Neuronal stem cell (in vitro differentiated cells): ENCODE data around the gene CACNA1C.

ENCODE experiments used
- DNase-seq: peaks from one replicate; pipeline ENCODE4 v3.0.0-alpha.2; 2013; ENCODE audit warnings: low spot score
- H2AFZ ChIP-seq: one replicate; pipeline ENCODE4 v1.6.1; 2013; ENCODE audit warnings: mild to moderate bottlenecking, low read length, inconsistent platforms
- H2AK5ac ChIP-seq: 2 replicates; pipeline ENCODE4 v1.6.1; 2013; ENCODE audit warnings: low read depth, mild to moderate bottlenecking, inconsistent platforms, low read length, moderate library complexity, mixed read lengths
- H2BK120ac ChIP-seq: 2 replicates; pipeline ENCODE4 v1.6.1; 2013; ENCODE audit warnings: low read depth, mild to moderate bottlenecking, inconsistent platforms, low read length, moderate library complexity, mixed read lengths
- H2BK12ac ChIP-seq: one replicate; pipeline ENCODE4 v1.6.1; 2013; ENCODE audit warnings: low read length, inconsistent platforms
- H2BK15ac ChIP-seq: 2 replicates; pipeline ENCODE4 v1.6.1; 2013; ENCODE audit warnings: mild to moderate bottlenecking, low read length, inconsistent platforms, mixed read lengths
- H2BK5ac ChIP-seq: one replicate; pipeline ENCODE4 v1.6.1; 2013; ENCODE audit warnings: inconsistent platforms, mild to moderate bottlenecking, low read length, moderate library complexity
- H3K14ac ChIP-seq: one replicate; pipeline ENCODE4 v1.6.1; 2013; ENCODE audit warnings: low read length, inconsistent platforms
- H3K18ac ChIP-seq: 2 replicates; pipeline ENCODE4 v1.6.1; 2013; ENCODE audit warnings: low read length, inconsistent platforms
- H3K23ac ChIP-seq: 2 replicates; pipeline ENCODE4 v1.6.1; 2013; ENCODE audit warnings: low read depth, mild to moderate bottlenecking, mixed read lengths, low read length, inconsistent platforms; ENCODE audit not compliant: poor library complexity
- H3K27ac ChIP-seq: replicated peaks from 3 replicates; pipeline ENCODE4 v1.5.1; 2013; ENCODE audit warnings: low read length, inconsistent platforms
- H3K27me3 ChIP-seq, 3 experiments: 2 replicates each; pipeline ENCODE4 v1.6.1; 2013; ENCODE audit warnings: low read length in 3 of 3, mild to moderate bottlenecking in 2 of 3, inconsistent platforms in 1 of 3, low read depth in 1 of 3, mixed read lengths in 1 of 3, moderate library complexity in 1 of 3; ENCODE audit not compliant: control insufficient read depth in 3 of 3, insufficient read depth in 3 of 3
- H3K36me3 ChIP-seq, 2 donors: replicated peaks in 1 of 2; 2 replicates each; pipeline ENCODE4 v1.6.1; 2013; ENCODE audit warnings: low read length in 2 of 2; ENCODE audit not compliant: control insufficient read depth in 2 of 2, insufficient read depth in 2 of 2
- H3K4ac ChIP-seq: 2 replicates; pipeline ENCODE4 v1.6.1; 2013; ENCODE audit warnings: inconsistent platforms, mild to moderate bottlenecking, low read length, moderate library complexity
- H3K4me1 ChIP-seq, 2 donors: 1 replicate in 1 of 2; 2 replicates in 1 of 2; pipeline ENCODE4 v1.6.1; 2013; ENCODE audit warnings: low read length in 2 of 2, low read depth in 1 of 2; ENCODE audit not compliant: control insufficient read depth in 2 of 2, insufficient read depth in 1 of 2
- H3K4me2 ChIP-seq: one replicate; pipeline ENCODE4 v1.6.1; 2013; ENCODE audit warnings: mild to moderate bottlenecking, low read length, inconsistent platforms; ENCODE audit not compliant: insufficient read depth, poor library complexity, severe bottlenecking
- H3K4me3 ChIP-seq, 2 donors: 2 replicates each; pipeline ENCODE4 v1.5.1; 2013; ENCODE audit warnings: low read length in 2 of 2, mild to moderate bottlenecking in 2 of 2, inconsistent platforms in 1 of 2, moderate library complexity in 1 of 2
- H3K79me1 ChIP-seq: one replicate; pipeline ENCODE4 v1.6.1; 2013; ENCODE audit warnings: low read depth, mild to moderate bottlenecking, inconsistent platforms, low read length, moderate library complexity
- H3K9ac ChIP-seq: one replicate; pipeline ENCODE4 v1.6.1; 2013; ENCODE audit warnings: mild to moderate bottlenecking, low read depth, low read length, inconsistent platforms; ENCODE audit not compliant: poor library complexity
- H3K9me3 ChIP-seq, 2 donors: replicated peaks in 1 of 2; 2 replicates each; pipeline versions ENCODE3 to v1.6.1; 2013; ENCODE audit warnings: low read length in 2 of 2, mild to moderate bottlenecking in 2 of 2, inconsistent platforms in 1 of 2, low read depth in 1 of 2, mixed read lengths in 1 of 2, moderate library complexity in 1 of 2; ENCODE audit not compliant: control insufficient read depth in 2 of 2, insufficient read depth in 1 of 2
- H4K8ac ChIP-seq: one replicate; pipeline ENCODE4 v1.6.1; 2013; ENCODE audit warnings: low read depth, mild to moderate bottlenecking, inconsistent platforms, low read length, moderate library complexity
- H4K91ac ChIP-seq: one replicate; pipeline ENCODE4 v1.6.1; 2013; ENCODE audit warnings: low read length, low read depth, mild to moderate bottlenecking, inconsistent platforms; ENCODE audit not compliant: poor library complexity
- WGBS, 2 donors: extraction: QIAGEN DNeasy Blood & Tissue Kit; methylation state at CpG; one replicate each; pipeline ENCODE4 v1.1.7; 2013; ENCODE audit warnings: missing lambda C conversion rate in 2 of 2, mixed read lengths in 1 of 2; ENCODE audit not compliant: insufficient read length in 2 of 2, insufficient replicate concordance in 1 of 2; ENCODE audit errors: extremely low coverage in 2 of 2; 5-methylcytosine and 5-hydroxymethylcytosine counted together

CACNA1C gene

DNA sequence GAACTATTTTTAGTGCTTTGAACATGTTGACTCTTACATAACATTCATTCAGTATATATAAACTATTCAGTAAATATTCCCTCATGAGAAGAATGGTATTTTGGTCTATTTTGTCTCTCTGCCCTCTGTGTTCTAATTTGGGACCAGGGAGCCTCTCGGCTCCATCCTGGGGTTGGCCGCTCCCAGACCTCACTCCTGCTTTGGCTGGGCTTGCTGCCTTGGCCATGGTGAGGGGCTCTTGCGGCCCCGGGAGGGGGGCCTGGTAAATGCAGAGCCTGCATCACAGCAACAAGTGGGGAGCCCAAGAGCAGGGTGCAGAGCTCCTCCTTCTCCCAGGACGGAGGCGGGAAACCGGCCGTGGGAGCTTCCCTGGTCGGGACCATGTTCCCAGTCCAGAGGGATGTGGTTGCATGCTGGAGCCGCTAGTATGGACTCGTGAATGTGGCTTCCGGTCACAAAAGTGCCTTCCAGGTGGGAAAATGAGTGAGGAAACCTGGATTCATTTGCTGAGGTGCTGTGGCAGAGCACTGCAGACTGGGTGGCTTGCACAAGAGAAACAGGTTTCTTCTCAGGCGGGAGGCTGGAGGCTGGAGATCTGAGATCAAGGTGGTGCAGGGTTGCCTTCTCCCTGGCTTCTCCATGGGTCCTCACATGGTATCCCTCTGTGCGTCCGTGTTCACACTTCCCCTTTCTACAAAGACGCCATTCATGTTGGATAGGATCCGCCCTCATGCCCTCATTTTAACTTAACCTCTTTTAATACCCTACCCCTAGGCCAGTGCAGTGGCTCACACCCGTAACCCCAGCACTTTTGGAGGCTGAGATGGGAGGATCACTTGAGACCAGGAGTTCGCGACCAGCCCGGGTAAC, 250.2 kb downstream of the CACNA1C start:
- Histone ChIP-seq H3K4ac (no peak overlapping the region), H2AFZ (no peak overlapping the region), H3K27ac (no peak overlapping the region), H4K91ac (no peak overlapping the region), H3K4me2 (no peak overlapping the region), H2BK5ac (no peak overlapping the region), H3K18ac (peak overlapping the region; percentile 32), H3K79me1 (no peaks in the 10 kb centered on the region), H4K8ac (no peak overlapping the region), H3K4me3 (no peak overlapping the region), H2BK120ac (peak overlapping the region; percentile 50), H3K4me1 (peaks cover 3 to 8% of the 10 kb centered on the region in 2 donors), H3K27me3 (no peaks in the 10 kb centered on the region), H3K36me3 (no peaks in the 10 kb centered on the region), H3K9me3 (no peaks in the 10 kb centered on the region), H2AK5ac (peak overlapping the region; percentile 43), H3K23ac (no peak overlapping the region), H3K14ac (no peak overlapping the region), H2BK15ac (no peak overlapping the region), H2BK12ac (no peak overlapping the region), H3K9ac (no peak overlapping the region)
- no CpG with 5 or more reads among the region's 21 CpGs for WGBS, 2 donors
- DNase-seq = no peak

DNA sequence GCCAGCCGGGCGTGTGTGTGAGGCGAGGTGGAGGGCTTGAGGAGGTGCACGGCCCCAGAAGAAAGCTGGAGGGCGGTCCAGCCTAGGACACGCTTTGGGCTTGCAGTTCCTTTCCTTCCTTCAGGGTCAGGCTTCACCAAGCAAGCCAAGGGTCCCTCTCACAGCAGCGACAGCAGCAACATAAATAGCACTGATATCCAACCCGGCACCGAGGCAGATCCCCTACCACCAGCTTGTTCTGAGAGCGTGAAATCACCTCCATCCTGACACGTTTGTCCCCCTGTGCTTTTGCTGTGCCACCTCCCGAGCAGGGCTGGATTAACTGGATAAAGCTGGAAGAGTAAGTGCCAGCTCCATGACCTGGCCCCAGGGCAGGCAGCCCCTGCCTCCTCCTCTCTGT, 251.4 kb downstream of the CACNA1C start:
- Histone ChIP-seq H2BK15ac (peak overlapping the region; percentile 18), H2BK12ac (no peak overlapping the region), H3K9ac (no peak overlapping the region), H3K4me1 (peaks cover 3 to 8% of the 10 kb centered on the region in 2 donors), H3K9me3 (no peaks in the 10 kb centered on the region), H3K18ac (peak overlapping the region; percentile 45), H3K14ac (no peak overlapping the region), H3K4me2 (no peak overlapping the region), H4K8ac (no peak overlapping the region), H3K27ac (no peak overlapping the region), H3K23ac (no peak overlapping the region), H2BK120ac (no peak overlapping the region), H2AFZ (no peak overlapping the region), H4K91ac (no peak overlapping the region), H2AK5ac (peak overlapping the region; percentile 71), H3K27me3 (no peaks in the 10 kb centered on the region), H3K4me3 (no peak overlapping the region), H3K4ac (no peak overlapping the region), H2BK5ac (no peak overlapping the region), H3K36me3 (no peaks in the 10 kb centered on the region), H3K79me1 (no peaks in the 10 kb centered on the region)
- WGBS, 2 donors = no CpG with 5 or more reads among the region's 12 CpGs
- DNase-seq = no peak

DNA sequence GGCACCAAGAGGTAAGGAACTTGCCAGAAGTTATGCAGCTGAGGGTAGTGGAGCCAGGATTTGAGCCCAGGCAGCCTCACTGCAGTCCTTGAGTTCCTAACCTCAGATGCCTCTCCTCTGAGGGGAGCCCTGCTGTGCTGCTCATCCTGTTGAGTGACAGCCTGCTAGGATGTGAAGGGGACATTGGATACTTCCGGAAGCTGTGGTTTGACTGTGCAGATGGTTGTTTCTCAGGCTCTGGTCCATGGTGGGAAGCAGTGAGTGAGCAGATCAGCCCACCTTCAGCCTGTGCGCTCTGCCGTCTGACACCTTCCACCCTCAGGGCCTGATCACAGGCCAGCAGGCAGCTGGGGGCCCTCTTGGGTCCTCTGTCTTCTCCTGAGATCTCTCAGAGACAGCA, 253.2 kb downstream of the CACNA1C start:
- Histone ChIP-seq H3K27ac (no peak overlapping the region), H3K23ac (no peak overlapping the region), H3K79me1 (no peaks in the 10 kb centered on the region), H2BK5ac (no peak overlapping the region), H2AFZ (peak overlapping the region; percentile 48), H3K9ac (no peak overlapping the region), H3K4me2 (no peak overlapping the region), H2BK15ac (no peak overlapping the region), H4K8ac (no peak overlapping the region), H3K18ac (no peak overlapping the region), H3K36me3 (no peaks in the 10 kb centered on the region), H3K4ac (no peak overlapping the region), H3K14ac (no peak overlapping the region), H4K91ac (no peak overlapping the region), H3K4me3 (no peak overlapping the region), H3K9me3 (no peaks in the 10 kb centered on the region), H2BK12ac (no peak overlapping the region), H3K4me1 (peaks cover 3 to 8% of the 10 kb centered on the region in 2 donors), H2AK5ac (no peak overlapping the region), H2BK120ac (no peak overlapping the region), H3K27me3 (no peaks in the 10 kb centered on the region)
- no peak for DNase-seq
- WGBS, 2 donors = no CpG with 5 or more reads among the region's 3 CpGs

DNA sequence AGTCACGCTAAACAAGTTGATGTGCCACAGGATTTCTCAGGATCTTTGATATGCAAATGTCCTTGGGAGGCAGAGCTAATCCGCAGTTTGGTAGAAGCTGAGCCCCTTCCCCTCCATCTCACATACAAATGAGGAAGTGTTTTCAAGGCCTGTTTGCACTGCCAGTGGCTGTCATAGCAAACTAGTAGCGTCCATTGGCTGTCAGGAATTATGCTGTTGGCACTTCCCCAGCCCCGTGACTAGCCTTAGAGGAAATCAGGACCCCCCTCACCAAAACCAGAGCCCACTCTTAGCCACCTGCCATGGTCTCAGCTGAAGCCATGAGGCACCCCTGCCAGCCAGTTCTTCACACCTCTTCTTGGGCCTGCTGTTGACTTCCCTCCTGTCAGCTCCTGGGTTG, 253.9 kb downstream of the CACNA1C start:
- Histone ChIP-seq H3K27me3 (no peaks in the 10 kb centered on the region), H3K4me1 (peaks cover 3 to 8% of the 10 kb centered on the region in 2 donors), H3K27ac (no peak overlapping the region), H3K79me1 (no peaks in the 10 kb centered on the region), H3K4me3 (no peak overlapping the region), H4K8ac (no peak overlapping the region), H2AFZ (no peak overlapping the region), H3K18ac (peak overlapping the region; percentile 45), H2BK5ac (no peak overlapping the region), H3K9me3 (no peaks in the 10 kb centered on the region), H3K23ac (no peak overlapping the region), H2AK5ac (no peak overlapping the region), H3K9ac (no peak overlapping the region), H3K36me3 (no peaks in the 10 kb centered on the region), H3K4ac (no peak overlapping the region), H2BK120ac (no peak overlapping the region), H2BK15ac (no peak overlapping the region), H4K91ac (no peak overlapping the region), H3K4me2 (no peak overlapping the region), H3K14ac (no peak overlapping the region), H2BK12ac (no peak overlapping the region)
- WGBS, 2 donors = no CpG with 5 or more reads among the region's 4 CpGs
- no peak for DNase-seq
